BLaER1 (cell line): ENCODE data around the gene E2F7.

Source experiments
- H3K27ac ChIP-seq: shearing (Covaris generic); formaldehyde crosslinking; 2 replicates; pipeline ENCODE4 v1.8.1; 2022
- H3K27me3 ChIP-seq: shearing (Covaris generic); formaldehyde crosslinking; 2 replicates; pipeline ENCODE4 v1.8.1; 2022
- H3K36me3 ChIP-seq: shearing (Covaris generic); formaldehyde crosslinking; 2 replicates; pipeline ENCODE4 v1.8.1; 2022
- H3K4me1 ChIP-seq: shearing (Covaris generic); formaldehyde crosslinking; 2 replicates; pipeline ENCODE4 v1.8.1; 2022
- H3K4me2 ChIP-seq: shearing (Covaris generic); formaldehyde crosslinking; 2 replicates; pipeline ENCODE4 v1.8.1; 2022
- H3K4me3 ChIP-seq: shearing (Covaris generic); formaldehyde crosslinking; 2 replicates; pipeline ENCODE4 v1.8.1; 2022
- H3K9ac ChIP-seq: shearing (Covaris generic); formaldehyde crosslinking; 2 replicates; pipeline ENCODE4 v1.8.1; 2022
- H3K9me3 ChIP-seq: shearing (Covaris generic); formaldehyde crosslinking; 2 replicates; pipeline ENCODE4 v1.8.1; 2022
- H4K20me1 ChIP-seq: shearing (Covaris generic); formaldehyde crosslinking; 2 replicates; pipeline ENCODE4 v1.8.1; 2022
- Cebpa-rat ChIP-seq: shearing (Covaris generic); IDR thresholded peaks from 2 replicates; pipeline ENCODE4 v1.8.1; 2022

E2F7 gene

GRCh38 chr12:77031745-77032144 lies 33.6 kb downstream of the E2F7 start:
- Histone ChIP-seq H4K20me1 (no peaks in the 10 kb centered on the region), H3K4me3 (no peak overlapping the region), H3K27me3 (no peaks in the 10 kb centered on the region), H3K4me2 (no peak overlapping the region), H3K9ac (no peak overlapping the region), H3K36me3 (peaks cover 90% of the 10 kb centered on the region), H3K9me3 (no peaks in the 10 kb centered on the region), H3K27ac (no peak overlapping the region), H3K4me1 (no peaks in the 10 kb centered on the region)
- no peak for TF ChIP-seq Cebpa-rat

- H4K20me1 ChIP-seq: no peaks in the 10 kb centered on the region
- H3K9me3 ChIP-seq: no peaks in the 10 kb centered on the region
- peaks cover 87% of the 10 kb centered on the region for H3K36me3 ChIP-seq
- TF ChIP-seq Cebpa-rat: no peak
- no peak overlapping the region for H3K4me2 ChIP-seq
- no peak overlapping the region for H3K27ac ChIP-seq
- no peak overlapping the region for H3K4me3 ChIP-seq
- no peak overlapping the region for H3K9ac ChIP-seq
- no peaks in the 10 kb centered on the region for H3K27me3 ChIP-seq
- no peaks in the 10 kb centered on the region for H3K4me1 ChIP-seq
Measured at GRCh38 chr12:77025782-77026314, 39.5 kb downstream of the E2F7 start.

- H3K4me2 ChIP-seq: no peak overlapping the region
- H3K36me3 ChIP-seq: peaks cover 78% of the 10 kb centered on the region
- H3K9me3 ChIP-seq: no peaks in the 10 kb centered on the region
- no peaks in the 10 kb centered on the region for H4K20me1 ChIP-seq
- H3K4me3 ChIP-seq: no peak overlapping the region
- no peaks in the 10 kb centered on the region for H3K27me3 ChIP-seq
- no peak overlapping the region for H3K27ac ChIP-seq
- no peak for TF ChIP-seq Cebpa-rat
- H3K9ac ChIP-seq: no peak overlapping the region
- H3K4me1 ChIP-seq: no peaks in the 10 kb centered on the region
Measured at GRCh38 chr12:77023501-77023900, 41.9 kb downstream of the E2F7 start.

GRCh38 chr12:77019920-77020319 lies 45.4 kb downstream of the E2F7 start:
- no peak overlapping the region for H3K4me2 ChIP-seq
- H3K9ac ChIP-seq: no peak overlapping the region
- H4K20me1 ChIP-seq: no peaks in the 10 kb centered on the region
- H3K4me3 ChIP-seq: no peak overlapping the region
- no peaks in the 10 kb centered on the region for H3K9me3 ChIP-seq
- H3K27ac ChIP-seq: no peak overlapping the region
- H3K4me1 ChIP-seq: no peaks in the 10 kb centered on the region
- no peak for TF ChIP-seq Cebpa-rat
- H3K27me3 ChIP-seq: no peaks in the 10 kb centered on the region
- H3K36me3 ChIP-seq: peaks cover 59% of the 10 kb centered on the region

- Histone ChIP-seq H3K4me3 (no peak overlapping the region), H3K9ac (no peak overlapping the region), H3K27ac (no peak overlapping the region), H3K9me3 (no peaks in the 10 kb centered on the region), H3K36me3 (peaks cover 30% of the 10 kb centered on the region), H3K27me3 (no peaks in the 10 kb centered on the region), H3K4me1 (no peaks in the 10 kb centered on the region), H4K20me1 (no peaks in the 10 kb centered on the region), H3K4me2 (no peak overlapping the region)
- no peak for TF ChIP-seq Cebpa-rat
Measured at GRCh38 chr12:77016606-77017005, 48.8 kb downstream of the E2F7 start.

GRCh38 chr12:77013091-77013490 lies 52.3 kb downstream of the E2F7 start:
- TF ChIP-seq Cebpa-rat: no peak
- peaks cover 9% of the 10 kb centered on the region; the same call in 1 of the 2 replicates for H3K36me3 ChIP-seq
- H4K20me1 ChIP-seq: no peaks in the 10 kb centered on the region
- H3K27me3 ChIP-seq: no peaks in the 10 kb centered on the region
- H3K9me3 ChIP-seq: no peaks in the 10 kb centered on the region
- no peak overlapping the region for H3K4me3 ChIP-seq
- H3K9ac ChIP-seq: no peak overlapping the region
- H3K4me2 ChIP-seq: no peak overlapping the region
- H3K27ac ChIP-seq: no peak overlapping the region
- H3K4me1 ChIP-seq: peaks cover 5% of the 10 kb centered on the region

GRCh38 chr12:77010691-77011548 lies 54.4 kb downstream of the E2F7 start:
- peak overlapping the region; percentile 52 for H3K4me2 ChIP-seq
- no peak overlapping the region for H3K4me3 ChIP-seq
- H3K27ac ChIP-seq: no peak overlapping the region
- no peak overlapping the region for H3K9ac ChIP-seq
- no peaks in the 10 kb centered on the region for H3K27me3 ChIP-seq
- TF ChIP-seq Cebpa-rat: no peak
- no peaks in the 10 kb centered on the region for H3K36me3 ChIP-seq
- no peaks in the 10 kb centered on the region for H3K9me3 ChIP-seq
- peaks cover 5% of the 10 kb centered on the region for H3K4me1 ChIP-seq
- H4K20me1 ChIP-seq: no peaks in the 10 kb centered on the region

- H3K36me3 ChIP-seq: no peaks in the 10 kb centered on the region
- H4K20me1 ChIP-seq: no peaks in the 10 kb centered on the region
- H3K9ac ChIP-seq: no peak overlapping the region
- H3K9me3 ChIP-seq: no peaks in the 10 kb centered on the region
- TF ChIP-seq Cebpa-rat: no peak
- peaks cover 5% of the 10 kb centered on the region for H3K4me1 ChIP-seq
- H3K4me3 ChIP-seq: no peak overlapping the region
- H3K27me3 ChIP-seq: no peaks in the 10 kb centered on the region
- H3K4me2 ChIP-seq: no peak overlapping the region
- no peak overlapping the region for H3K27ac ChIP-seq
Measured at GRCh38 chr12:77007476-77007875, 57.9 kb downstream of the E2F7 start.

- H3K27ac ChIP-seq: no peak overlapping the region
- no peak for TF ChIP-seq Cebpa-rat
- no peak overlapping the region for H3K4me2 ChIP-seq
- H3K9me3 ChIP-seq: no peaks in the 10 kb centered on the region
- H3K27me3 ChIP-seq: no peaks in the 10 kb centered on the region
- no peak overlapping the region for H3K4me3 ChIP-seq
- H4K20me1 ChIP-seq: no peaks in the 10 kb centered on the region
- H3K4me1 ChIP-seq: peaks cover 3% of the 10 kb centered on the region
- no peaks in the 10 kb centered on the region for H3K36me3 ChIP-seq
- H3K9ac ChIP-seq: no peak overlapping the region
Measured at GRCh38 chr12:77005611-77006098, 59.7 kb downstream of the E2F7 start.

- no peak overlapping the region for H3K27ac ChIP-seq
- no peaks in the 10 kb centered on the region for H3K36me3 ChIP-seq
- no peak overlapping the region for H3K4me2 ChIP-seq
- H3K9ac ChIP-seq: no peak overlapping the region
- no peak for TF ChIP-seq Cebpa-rat
- no peaks in the 10 kb centered on the region for H3K27me3 ChIP-seq
- H3K4me1 ChIP-seq: no peaks in the 10 kb centered on the region
- H4K20me1 ChIP-seq: no peaks in the 10 kb centered on the region
- no peak overlapping the region for H3K4me3 ChIP-seq
- no peaks in the 10 kb centered on the region for H3K9me3 ChIP-seq
Measured at GRCh38 chr12:77003914-77004313, 61.5 kb downstream of the E2F7 start.
